Dedifferentiated amniotic fluid mesenchymal stem cell (primary cell): Measurements from ENCODE around the gene ZNF839.
"Not testable (repeated sequence)": the region's sequence is repeated elsewhere in the genome, so short reads cannot be mapped to it uniquely, and the experiment has no call there.

Source experiments
- DNase-seq: peaks from one replicate; pipeline ENCODE4 v3.0.0-alpha.2; 2016; ENCODE audit errors: extremely low spot score

The ZNF839 gene

DNA sequence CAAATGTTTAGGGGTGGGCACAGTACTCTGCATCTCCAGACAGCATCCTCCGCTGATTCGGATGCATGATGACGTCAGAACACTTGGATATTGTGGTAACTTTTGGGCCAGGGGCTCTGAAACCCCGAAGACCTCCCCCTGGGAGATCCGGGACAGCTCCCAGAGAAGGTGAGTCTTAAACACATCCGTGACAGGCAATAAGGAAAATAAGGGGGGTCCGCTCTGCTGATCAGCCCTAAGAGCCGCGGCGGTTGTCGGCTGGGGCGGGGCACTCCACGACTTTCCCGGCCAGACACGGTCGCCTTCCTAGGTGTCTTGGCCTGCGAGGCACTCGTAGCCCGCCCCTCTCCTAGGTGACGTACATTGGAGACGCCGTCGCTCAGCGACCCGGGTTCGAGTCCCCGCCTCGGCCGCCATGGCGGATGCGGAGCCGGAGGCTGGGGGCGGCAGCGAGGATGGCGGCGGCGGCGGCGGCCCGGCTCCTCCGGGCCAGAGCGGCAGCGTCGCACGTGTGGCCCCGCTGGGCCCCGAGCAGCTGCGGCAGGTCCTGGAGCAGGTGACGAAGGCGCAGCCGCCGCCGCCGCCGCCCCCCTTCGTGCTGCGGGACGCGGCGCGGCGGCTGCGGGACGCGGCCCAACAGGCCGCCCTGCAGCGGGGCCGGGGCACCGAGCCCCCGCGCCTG lies at the start of gene ZNF839:
ZNF839 (plus strand) TSS at position 396 of the 682 bp plus-strand sequence; CDS start at position 416, 20 bp downstream.
- peak; percentile 84 for DNase-seq

DNA sequence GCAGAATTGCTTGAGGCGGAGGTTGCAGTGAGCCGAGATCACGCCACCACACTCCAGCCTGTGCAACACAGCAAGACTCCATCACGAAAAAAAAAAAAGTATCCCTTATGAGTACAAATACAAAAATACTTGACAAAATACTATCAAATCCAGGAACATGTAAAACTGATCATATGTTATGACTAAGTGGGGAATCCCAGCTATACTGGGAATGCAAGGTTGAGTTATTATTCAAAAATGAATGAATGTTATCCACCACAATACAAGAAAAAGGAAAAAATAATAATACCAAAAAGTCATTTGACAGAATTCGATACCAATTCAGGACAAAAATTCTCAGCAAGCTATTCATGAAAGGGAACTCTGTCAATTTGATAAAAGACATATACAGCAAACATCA lies 47.2 kb upstream of the ZNF839 start:
- no peak for DNase-seq

DNA sequence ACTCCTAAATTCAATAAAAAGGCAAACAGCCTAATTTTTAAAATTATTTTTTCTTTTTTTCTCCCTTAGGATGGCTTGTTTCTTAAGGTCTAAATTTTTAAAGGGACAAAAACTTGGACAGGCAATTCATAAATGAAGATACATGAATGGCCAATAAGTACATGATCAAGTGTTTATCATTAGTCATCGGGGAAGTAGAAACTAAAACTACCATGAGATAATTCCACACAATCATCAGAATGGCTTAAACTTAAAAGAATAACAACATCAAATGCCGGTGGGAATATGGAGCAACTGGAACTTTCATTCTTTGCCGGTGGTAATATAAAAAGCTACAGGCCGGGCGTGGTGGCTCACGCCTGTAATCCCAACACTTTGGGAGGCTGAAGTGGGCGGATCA lies 43.7 kb upstream of the ZNF839 start:
- no peak for DNase-seq

DNA sequence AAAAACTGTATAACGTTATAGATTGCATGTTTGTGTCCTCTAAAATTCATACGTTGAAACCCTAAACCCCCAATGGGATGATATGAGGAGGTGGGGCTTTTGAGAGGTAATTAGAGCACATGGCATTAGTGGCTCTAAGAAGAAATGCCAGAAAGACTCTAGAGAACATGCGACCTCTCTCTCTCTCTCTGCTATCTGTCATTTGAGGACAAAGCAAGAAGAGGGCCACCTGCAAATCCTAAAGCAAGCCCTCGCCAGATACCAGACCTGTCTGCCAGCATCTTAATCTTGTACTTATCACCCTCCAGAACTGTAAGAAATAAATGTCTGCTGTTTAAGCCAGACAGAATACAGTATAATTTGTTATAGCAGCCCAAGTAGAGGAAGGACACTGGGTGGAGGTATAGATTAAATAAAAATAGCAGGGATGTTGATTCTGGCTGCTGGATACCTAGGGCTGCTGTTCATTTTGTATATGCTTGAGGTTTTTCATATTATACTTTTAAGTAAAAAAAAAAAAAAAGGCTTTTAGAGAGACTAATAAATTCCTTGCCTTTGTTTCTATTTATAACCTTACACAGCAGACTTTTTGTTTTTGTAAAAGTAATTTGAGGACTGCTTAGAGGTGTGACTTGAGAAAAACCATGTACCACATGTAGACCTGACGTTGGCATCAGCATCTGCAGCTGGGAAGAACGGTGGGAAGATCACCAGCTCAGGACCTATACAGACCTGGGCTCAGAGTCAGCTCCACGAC lies 41.5 kb upstream of the ZNF839 start:
- no peak for DNase-seq

DNA sequence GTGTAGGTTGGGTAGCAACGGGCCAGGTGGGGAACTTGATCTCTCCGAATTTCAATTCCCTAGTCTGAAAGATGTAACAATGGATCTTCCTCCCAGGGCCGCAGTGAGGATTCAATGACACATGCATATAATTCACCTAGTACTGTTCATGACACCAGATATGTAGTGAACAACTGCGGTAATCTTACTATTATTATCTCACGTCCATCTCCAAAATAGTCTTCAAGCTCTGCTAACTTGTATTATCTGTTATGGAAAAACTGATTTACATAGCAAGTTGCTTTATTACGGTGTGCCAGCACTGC lies 41.0 kb upstream of the ZNF839 start:
- no peak for DNase-seq

DNA sequence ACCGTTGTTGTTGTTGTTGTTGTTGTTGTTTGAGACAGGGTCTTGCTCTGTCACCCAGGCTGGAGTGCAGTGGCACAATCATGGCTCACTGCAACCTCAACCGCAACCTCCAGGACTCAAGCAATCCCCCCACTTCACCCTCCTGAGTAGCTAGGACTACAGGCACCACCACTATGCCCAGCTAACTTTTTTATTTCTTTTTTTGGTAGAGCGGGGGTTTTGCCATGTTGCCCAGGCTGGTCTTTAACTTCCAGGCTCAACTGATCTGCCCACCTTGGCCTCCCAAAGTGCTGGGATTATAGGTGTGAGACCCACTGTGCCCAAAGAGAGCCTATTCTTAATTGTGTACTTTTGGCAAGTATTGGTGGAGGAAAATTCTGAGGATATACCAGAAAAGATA lies 40.3 kb upstream of the ZNF839 start:
- DNase-seq: no peak

DNA sequence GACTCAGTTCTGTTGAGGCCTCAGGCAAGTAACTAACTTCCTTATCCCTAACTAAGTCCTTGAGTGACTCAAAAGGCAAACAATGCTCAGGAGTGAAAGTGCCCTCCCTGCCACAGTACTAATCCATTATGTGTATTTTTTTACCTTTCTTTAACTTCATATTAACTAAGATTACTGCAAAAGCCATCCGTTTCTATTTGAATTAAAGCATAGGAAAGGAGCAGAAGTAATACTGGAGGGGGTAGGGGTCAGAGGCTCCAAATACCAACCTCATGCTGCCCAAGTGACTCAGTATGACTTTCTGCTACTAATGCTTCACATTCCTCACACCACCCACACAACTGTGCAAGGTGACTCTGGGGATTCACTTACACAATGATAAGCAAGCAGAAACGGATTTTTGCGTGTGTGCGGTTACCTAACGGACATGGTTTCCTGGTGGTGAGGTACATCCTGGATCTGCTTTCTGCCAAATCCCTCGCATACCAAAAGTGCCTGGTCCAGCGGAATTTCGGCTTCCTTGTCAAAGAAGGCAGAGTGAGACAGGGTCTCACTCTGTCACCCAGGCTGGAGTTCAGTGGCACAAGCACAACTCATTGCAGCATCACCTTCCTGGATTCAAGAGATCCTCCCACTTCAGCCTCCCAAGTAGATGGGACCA lies 39.7 kb upstream of the ZNF839 start:
- peak; percentile 79 for DNase-seq

DNA sequence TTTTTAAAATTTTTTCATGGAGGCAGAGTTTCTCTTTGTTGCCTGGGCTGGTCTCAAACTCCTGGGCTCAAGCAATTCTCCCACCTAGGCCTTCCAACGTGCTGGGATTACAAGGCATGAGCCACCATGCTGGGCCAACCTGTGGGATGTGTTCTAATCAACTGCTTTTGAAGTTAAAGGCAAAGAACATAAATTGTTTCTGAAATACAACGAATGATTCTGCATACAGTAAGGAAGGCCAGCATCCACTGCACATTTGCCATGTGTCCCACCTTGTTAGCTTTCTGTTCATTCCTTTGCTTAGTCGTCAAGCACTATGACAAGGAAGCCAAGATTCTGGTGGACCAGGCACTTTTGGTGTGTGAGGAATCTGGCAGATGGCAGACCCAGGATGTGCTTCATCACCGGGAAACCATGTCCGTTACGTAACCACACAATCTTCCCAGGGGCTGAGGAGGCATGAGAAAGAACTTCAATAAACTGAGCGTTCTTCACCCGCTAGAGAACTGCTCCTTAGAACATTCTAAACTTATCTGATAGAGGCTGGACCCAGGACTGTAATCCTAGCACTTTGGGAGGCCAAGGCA lies 39.1 kb upstream of the ZNF839 start:
- peak; percentile 76 for DNase-seq

DNA sequence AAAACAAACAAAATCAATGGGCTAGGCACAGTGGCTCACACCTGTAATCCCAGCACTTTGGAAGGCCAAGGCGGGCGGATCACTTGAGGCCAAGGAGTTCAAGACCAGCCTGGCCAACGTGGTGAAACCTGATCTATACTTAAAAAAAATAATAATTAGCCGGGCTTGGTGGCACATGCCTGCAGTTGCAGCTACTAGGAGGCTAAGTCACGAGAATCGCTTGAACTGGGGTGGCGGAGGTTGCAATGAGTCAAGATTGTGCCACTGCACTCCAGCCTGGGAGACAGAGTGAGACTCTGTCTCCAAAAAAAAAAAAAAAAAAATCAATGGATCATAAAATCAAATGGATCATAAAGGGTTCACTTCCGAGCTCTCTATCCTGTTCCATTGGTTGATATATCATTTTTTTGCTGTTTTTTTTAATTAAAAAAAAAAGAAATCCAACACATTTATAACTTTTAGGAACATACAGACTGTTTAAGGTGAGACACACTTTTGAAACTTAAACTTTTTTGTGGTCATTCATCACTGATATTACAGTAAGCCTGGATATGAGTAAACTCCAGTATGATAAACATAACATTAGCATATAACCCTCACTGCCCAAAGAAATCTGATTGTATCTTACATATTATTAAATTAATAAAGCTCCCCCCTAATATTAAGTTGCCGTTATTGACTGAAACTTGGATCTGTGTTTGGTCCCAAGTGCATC lies 36.6 kb upstream of the ZNF839 start:
- no peak for DNase-seq

DNA sequence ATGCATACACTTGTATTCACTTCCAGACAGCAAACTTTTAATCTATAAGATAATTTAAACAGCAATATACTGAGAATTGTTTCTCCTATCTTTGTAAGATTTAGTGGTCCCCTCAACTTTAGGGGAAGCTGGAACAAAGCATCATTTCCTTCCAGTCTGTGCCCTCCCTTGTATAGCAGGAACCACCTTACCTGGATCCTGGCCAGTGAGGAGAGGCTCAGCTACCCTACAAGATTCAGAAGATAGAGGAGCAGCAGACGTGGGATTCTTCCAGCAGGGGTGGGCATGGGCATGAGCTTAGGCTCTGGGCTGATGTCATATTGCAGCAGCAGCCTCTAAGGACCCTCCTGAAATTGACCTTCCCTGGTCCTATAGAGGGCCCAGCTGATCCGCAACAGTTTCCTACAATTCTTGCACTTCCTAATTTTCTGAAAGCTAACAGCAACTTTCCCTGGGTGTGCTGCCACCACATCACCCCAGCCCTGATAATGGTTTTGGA lies 35.9 kb upstream of the ZNF839 start:
- no peak for DNase-seq

DNA sequence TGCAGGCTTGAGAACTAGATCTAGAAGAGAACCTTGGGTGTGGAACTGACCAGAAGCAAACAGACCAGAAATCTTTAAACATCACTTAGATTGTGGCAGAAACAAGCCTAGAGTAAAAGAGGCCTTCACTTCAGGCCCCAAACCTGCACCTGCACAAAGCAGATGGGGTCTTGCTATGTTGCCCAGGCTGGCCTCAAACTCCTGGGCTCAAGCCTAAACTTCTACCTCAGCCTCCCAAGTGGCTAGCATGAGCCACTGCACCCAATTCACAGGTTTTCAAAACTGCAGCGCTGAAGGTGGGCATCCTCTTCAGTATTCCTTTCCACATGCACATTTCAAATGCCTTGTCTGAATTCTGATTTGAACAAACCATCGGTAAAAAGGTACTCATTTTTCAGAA lies 34.4 kb upstream of the ZNF839 start:
- DNase-seq: no peak

DNA sequence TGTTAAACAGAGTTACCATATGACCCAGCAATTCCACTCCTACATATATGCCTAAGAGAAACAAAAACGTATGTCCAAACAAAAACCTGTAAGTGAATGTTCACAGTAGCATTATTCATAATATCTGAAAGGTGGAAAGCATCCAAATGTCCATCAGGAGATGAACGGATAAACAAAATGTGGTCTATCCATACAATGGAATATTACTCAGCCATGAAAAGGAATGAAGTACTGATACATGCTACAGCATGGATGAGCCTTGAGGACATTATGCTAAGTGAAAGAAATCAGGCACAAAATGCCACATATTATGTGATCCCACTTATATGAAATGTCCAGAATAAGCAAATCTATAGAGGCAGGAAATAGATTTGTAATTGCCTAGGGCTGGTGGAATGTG lies 31.4 kb upstream of the ZNF839 start:
- no peak for DNase-seq

DNA sequence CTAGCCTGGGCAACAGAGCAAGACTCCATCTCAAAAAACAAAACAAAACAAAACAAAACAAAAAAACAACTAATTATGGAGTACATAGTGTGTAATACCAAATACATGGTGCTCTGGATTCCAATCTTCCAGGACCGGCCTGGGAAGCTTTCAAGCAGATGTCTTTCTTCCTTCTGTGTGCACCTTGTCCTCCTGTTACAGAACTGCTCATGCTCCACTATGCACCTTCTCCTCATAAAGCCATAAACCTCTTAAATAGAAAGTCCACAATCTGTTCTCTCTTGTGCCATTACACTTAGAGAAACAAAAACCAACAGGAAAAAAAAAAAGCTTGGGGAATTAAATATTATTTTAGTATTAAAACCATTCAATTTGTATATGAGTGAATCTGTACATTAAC lies 27.1 kb upstream of the ZNF839 start:
- DNase-seq: no peak

DNA sequence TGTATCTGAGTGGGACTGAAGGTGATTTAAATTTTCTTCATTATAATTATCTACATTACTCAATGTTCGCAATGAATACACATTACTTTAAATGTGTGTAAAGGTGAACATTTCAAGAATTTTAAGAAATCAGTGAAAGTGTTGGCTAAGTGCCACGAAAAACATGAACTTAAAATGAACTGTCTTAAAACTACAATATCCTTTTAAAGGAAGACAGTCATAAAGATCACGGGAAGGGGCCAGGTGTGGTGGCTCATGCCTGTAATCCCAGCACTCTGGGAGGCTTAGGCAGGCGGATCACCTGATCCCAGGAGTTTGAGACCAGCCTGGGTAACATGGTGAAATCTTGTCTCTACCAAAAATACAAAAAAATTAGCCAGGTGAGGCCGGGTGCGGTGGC lies 25.8 kb upstream of the ZNF839 start:
- DNase-seq: no peak

DNA sequence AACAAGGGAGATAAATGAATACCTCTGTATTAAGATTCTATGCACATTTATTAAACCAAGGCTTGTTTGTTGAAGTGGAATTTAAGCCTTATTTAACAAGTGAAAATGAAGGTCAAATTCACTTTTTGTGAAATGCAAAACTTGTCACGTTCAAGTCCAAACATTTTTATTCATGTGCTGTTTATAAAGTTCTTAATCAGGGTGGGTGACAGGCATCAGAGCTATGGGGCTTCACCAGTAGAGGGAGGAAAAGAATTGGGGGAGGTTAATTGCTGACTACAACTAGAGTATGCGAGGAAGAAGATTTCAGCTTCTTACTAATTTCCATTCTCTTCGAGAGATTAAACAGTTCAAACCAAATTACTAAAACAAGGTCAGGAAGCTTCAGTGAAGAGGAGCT lies 24.3 kb upstream of the ZNF839 start:
- no peak for DNase-seq

DNA sequence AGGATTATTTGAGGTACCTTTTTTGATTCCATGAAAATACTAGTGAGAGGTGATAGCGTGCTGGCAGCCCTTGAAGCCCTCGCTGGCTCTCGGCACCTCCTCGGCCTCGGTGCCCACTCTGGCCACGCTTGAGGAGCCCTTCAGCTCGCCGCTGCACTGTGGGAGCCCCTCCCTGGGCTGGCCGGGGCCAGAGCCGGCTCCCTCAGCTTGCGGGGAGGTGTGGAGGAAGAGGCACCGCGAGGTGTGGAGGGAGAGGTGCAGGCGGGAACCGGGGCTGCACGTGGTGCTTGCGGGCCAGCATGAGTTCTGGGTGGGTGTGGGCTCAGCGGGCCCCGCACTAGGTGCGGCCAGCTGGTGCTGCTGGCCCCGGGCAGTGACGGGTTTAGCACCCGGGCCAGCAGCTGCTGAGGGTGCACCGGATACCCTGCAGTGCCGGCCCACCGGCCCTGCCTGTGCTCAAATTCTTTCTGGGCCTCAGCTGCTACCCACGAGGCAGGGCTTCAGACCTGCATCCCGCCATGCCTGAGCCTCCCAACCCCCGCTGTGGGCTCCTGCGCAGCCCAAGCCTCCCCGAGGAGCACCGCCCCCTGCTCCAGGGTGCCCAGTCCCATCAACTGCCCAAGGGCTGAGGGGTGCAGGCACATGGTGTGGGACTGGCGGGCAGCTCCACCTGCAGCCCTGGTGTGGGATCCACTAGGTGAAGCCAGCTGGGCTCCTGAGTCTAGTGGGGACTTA lies 21.9 kb upstream of the ZNF839 start:
- no peak for DNase-seq

DNA sequence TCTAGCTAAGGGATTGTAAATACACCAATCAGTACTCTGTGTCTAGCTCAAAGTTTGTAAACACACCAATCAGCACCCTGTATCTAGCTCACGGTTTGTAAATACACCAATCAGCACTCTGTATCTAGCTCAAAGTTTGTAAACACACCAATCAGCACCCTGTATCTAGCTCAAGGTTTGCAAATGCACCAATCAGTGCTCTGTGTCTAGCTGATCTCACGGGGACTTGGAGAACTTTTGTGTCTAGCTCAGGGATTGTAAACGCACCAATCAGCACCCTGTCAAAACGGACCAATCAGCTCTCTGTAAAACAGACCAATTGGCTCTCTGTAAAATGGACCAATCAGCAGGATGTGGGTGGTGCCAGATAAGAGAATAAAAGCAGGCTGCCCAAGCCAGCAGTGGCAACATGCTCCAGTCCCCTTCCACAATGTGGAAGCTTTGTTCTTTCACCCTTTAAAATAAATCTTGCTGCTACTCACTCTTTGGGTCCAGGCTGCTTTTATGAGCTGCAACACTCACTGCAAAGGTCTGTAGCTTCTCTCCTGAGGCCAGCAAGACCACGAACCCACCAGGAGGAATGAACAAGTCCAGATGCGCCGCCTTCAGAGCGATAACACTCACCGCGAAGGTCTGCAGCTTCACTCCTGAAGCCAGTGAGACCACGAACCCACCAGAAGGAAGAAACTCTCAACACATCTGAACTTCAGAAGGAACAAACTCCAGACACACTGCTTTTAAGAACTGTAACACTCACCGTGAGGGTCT lies 21.1 kb upstream of the ZNF839 start:
- DNase-seq: not testable (repeated sequence)

DNA sequence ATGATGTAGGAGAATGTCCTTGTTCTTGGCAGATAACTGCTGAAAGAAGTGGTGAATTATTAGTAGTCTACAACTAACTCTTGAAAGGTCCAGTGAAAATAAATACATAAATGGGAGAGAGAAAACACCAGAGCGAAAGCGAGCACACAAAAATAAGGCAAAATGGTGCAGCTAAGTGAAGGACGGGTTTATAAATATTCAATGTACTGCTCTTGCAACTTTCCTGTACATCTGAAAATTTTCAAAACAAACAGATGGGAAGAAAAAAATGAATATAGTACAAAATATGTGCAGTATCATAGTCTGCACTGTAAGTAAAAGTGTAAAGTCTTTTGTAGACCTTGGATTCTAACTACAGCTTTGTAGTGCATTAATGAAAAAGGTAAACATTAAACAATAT lies 15.9 kb upstream of the ZNF839 start:
- no peak for DNase-seq

DNA sequence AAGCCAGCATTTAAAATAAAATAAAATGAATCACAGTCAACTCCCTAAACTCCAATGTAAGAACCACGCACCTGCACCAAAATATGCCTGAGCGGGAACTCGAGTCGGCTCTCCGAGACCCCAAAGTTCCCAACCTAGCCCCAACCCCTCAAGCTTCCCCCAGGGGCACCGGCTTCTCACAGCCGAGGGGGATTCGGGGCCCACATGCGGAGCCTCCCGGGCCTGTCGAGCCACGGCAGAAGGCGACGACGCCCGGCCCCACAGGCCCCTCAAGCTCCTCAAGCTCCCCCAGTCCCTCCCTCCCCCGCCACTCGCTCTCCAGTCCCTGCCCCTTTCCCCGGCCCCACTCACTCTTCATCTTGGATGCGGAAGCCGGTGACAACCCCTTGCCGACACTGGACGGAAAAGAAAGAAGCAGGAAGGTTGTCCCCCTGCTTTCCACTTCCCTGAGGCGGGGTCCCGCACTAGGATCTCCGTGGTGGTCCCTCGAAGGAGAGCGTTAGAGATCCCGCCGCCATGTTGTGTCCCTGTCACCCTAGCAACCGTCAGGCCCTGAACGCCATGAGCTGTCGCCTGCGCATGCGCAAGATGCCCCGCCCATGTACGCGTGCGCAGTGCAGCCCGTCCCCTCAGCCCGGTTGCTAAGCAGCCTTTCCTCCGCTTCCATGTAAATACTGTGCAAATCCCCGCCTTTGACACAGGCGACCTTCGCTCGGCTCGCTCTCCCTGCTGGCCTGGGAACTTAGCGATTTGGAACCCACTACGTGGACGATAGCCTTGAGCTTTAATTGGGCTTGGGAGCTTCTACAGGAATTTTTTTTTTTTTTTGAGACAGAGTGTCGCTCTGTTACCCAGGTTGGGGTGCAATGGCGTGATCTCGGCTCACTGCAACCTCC lies 14.7 kb upstream of the ZNF839 start, which contains the start of gene MOK:
MOK (minus strand) TSS at position 554 of the 896 bp plus-strand sequence; CDS start at position 358, 196 bp downstream.
- DNase-seq: peak; percentile 95
